ENCODE data around the gene SMIM31. TPM values are rescaled to one million over a fixed set of nuclear protein-coding genes. Genes with fewer than 3 reads are reported as not detected.

Gene SMIM31
- total RNA-seq, 1 experiment from 2014 or later = not detected

- no peak overlapping the region for H2BK20ac ChIP-seq (ENCODE audit: low read depth, low read length, poor library complexity, severe bottlenecking)
- H3K27ac ChIP-seq (ENCODE audit: insufficient read length, low read depth, low read length) = peak overlapping the region; percentile 89
- H3K4me1 Mint-ChIP-seq = peaks cover 46 to 48% of the 10 kb centered on the region in 2 experiments
- H3K9me3 Mint-ChIP-seq = no peaks in the 10 kb centered on the region; a peak in 1 of 5 replicates
- no peak for TF ChIP-seq CTCF (conservative IDR thresholded peaks at IDR 0.05)
- peak; percentile 67 for DNase-seq
- H3K36me3 Mint-ChIP-seq (ENCODE audit: insufficient read depth in 1 of 3, low read depth in 3 of 3) = peaks cover 2 to 7% (median 5%) of the 10 kb centered on the region in 3 experiments; a peak in 4 of 7 replicates
- no peak overlapping the region for H3K18ac ChIP-seq (ENCODE audit: insufficient read length, low read depth, low read length)
- peak overlapping the region in 1 of 2 experiments; percentile 2; a peak in 1 of 5 replicates for H3K4me3 Mint-ChIP-seq
- no peak overlapping the region for H3K14ac ChIP-seq (ENCODE audit: insufficient read depth, low read length)
- no peak overlapping the region for H4K8ac ChIP-seq (replicated peaks; ENCODE audit: insufficient read length, low read depth, low read length)
- peak overlapping the region; percentile 43 for H3K4me2 ChIP-seq (ENCODE audit: insufficient read depth, insufficient read length, low read length)
- H3K27ac Mint-ChIP-seq = peak overlapping the region; percentile 87 to 97 (median 96); a peak in 6 of 7 replicates
- no CpG with 5 or more reads among the region's 2 CpGs for WGBS (ENCODE audit: extremely low coverage, insufficient read length, low lambda C conversion rate)
- no peaks in the 10 kb centered on the region for H3K23me2 ChIP-seq (ENCODE audit: insufficient read length, low read depth, low read length, poor library complexity, severe bottlenecking)
- no peak overlapping the region for H3T11ph ChIP-seq (ENCODE audit: low read length)
- H3K79me1 ChIP-seq (ENCODE audit: insufficient read depth, low read depth, low read length, poor library complexity, severe bottlenecking) = no peaks in the 10 kb centered on the region
- H3K23ac ChIP-seq (ENCODE audit: insufficient read length, low read depth, low read length) = no peak overlapping the region
- peak overlapping the region; percentile 79 for H2BK120ac ChIP-seq (ENCODE audit: low read depth, low read length, poor library complexity, severe bottlenecking)
- no peak overlapping the region for H3K56ac ChIP-seq (ENCODE audit: insufficient read length, low read depth, low read length)
- no peaks in the 10 kb centered on the region for H3K79me2 ChIP-seq (ENCODE audit: insufficient read depth, low read length)
- H2AFZ ChIP-seq (ENCODE audit: low read length) = no peak overlapping the region
- H3K9me3 ChIP-seq (ENCODE audit: control insufficient read depth, low read depth, low read length) = no peaks in the 10 kb centered on the region
- H3K4ac ChIP-seq (ENCODE audit: low read depth, low read length) = no peak overlapping the region
- H2BK15ac ChIP-seq (ENCODE audit: low read depth, low read length) = no peak overlapping the region
- no peak overlapping the region for H4K5ac ChIP-seq (ENCODE audit: insufficient read length, low read depth, low read length)
- no peaks in the 10 kb centered on the region; the same call in 1 of the 2 replicates for H3K27me3 Mint-ChIP-seq (ENCODE audit: low read depth)
- no peaks in the 10 kb centered on the region for H3K27me3 ChIP-seq (ENCODE audit: insufficient read depth, low read length)
- no peak overlapping the region for H2BK12ac ChIP-seq (ENCODE audit: insufficient read length, low read depth, low read length)
- H2BK5ac ChIP-seq (ENCODE audit: insufficient read length, low read length) = no peak overlapping the region
- peak overlapping the region; percentile 84 for H2AK5ac ChIP-seq (ENCODE audit: insufficient read length, low read length)
- H4K91ac ChIP-seq (ENCODE audit: insufficient read length, low read depth, low read length) = no peak overlapping the region
- no peaks in the 10 kb centered on the region for H4K20me1 ChIP-seq (ENCODE audit: control insufficient read depth, insufficient read depth, insufficient read length)
- H3K9ac ChIP-seq (ENCODE audit: extremely low read depth, insufficient read length, low read length) = no peak overlapping the region
- peaks cover 12% of the 10 kb centered on the region for H3K4me1 ChIP-seq (ENCODE audit: insufficient read depth, low read length)
Observed at GRCh38 chr4:164799410-164799809, 45.5 kb downstream of the SMIM31 start.
